K562 (cell line): ENCODE data around the gene GSG1. TPM values are rescaled to one million over a fixed set of nuclear protein-coding genes. Genes with fewer than 3 reads are reported as not detected.

Experiments
- ARID1B ChIP-seq: fragments of 450-650 bp; IDR thresholded peaks from 2 replicates; pipeline ENCODE4 v1.6.1; 2016; ENCODE audit warnings: antibody characterized with exemption, mild to moderate bottlenecking, inconsistent platforms
- ATF1 ChIP-seq, 2 experiments: fragments of 450-650 bp in 1 of 2; IDR thresholded peaks; 2 replicates each; pipeline ENCODE4 v1.6.1; 2016; ENCODE audit warnings: missing compliant biosample characterization in 1 of 2, missing genetic modification characterization in 1 of 2
- CBFA2T3 ChIP-seq: fragments of 450-650 bp; IDR thresholded peaks from 2 replicates; pipeline ENCODE4 v1.6.1; 2017
- CC2D1A ChIP-seq: fragments of 450-650 bp; IDR thresholded peaks from 2 replicates; pipeline ENCODE4 v1.6.1; 2017; ENCODE audit warnings: mild to moderate bottlenecking
- CXXC5 ChIP-seq: fragments of 250-450 bp; sonication (Bioruptor Pico); IDR thresholded peaks from 2 replicates; pipeline ENCODE4 v1.8.0; 2022; ENCODE audit warnings: inconsistent platforms, mild to moderate bottlenecking, moderate library complexity
- DPF2 ChIP-seq: fragments of 450-650 bp; IDR thresholded peaks from 2 replicates; pipeline ENCODE4 v1.6.1; 2016
- EHMT2 ChIP-seq: fragments of 450-650 bp; IDR thresholded peaks from 2 replicates; pipeline ENCODE4 v1.6.1; 2018; ENCODE audit warnings: antibody characterized with exemption
- EP300 ChIP-seq: IDR thresholded peaks from 2 replicates; pipeline ENCODE4 v1.6.1; 2012; ENCODE audit warnings: low read length, improper control_type of control experiment
- FOXJ2 ChIP-seq: fragments of 200-800 bp; sonication (Bioruptor generic); IDR thresholded peaks from 2 replicates; pipeline ENCODE4 v1.6.1; 2016; ENCODE audit warnings: missing genetic modification characterization, missing compliant biosample characterization
- FOXM1 ChIP-seq, 2 experiments: fragments of 450-650 bp in 1 of 2; sonication (generic) in 1 of 2; formaldehyde crosslinking in 1 of 2; IDR thresholded peaks; 2 replicates each; pipeline versions ENCODE4 v1.6.1 to v1.9.0; 2017 to 2022; ENCODE audit warnings: low read depth in 2 of 2, mild to moderate bottlenecking in 2 of 2, missing genetic modification reagents in 1 of 2, moderate library complexity in 1 of 2
- GATA2 ChIP-seq: sonication (generic); formaldehyde crosslinking; IDR thresholded peaks from 2 replicates; pipeline ENCODE4 v1.4.0; 2020; ENCODE audit warnings: mild to moderate bottlenecking, missing genetic modification reagents
- KAT8 ChIP-seq: fragments of 450-650 bp; IDR thresholded peaks from 2 replicates; pipeline ENCODE4 v1.6.1; 2016; ENCODE audit warnings: low read depth, mild to moderate bottlenecking
- KLF16 ChIP-seq: IDR thresholded peaks from 2 replicates; pipeline ENCODE4 v1.6.1; 2016; ENCODE audit warnings: antibody characterized with exemption
- MTA2 ChIP-seq: fragments of 450-650 bp; IDR thresholded peaks from 2 replicates; pipeline ENCODE4 v1.6.1; 2016; ENCODE audit warnings: low read depth
- NFIC ChIP-seq: fragments of 450-650 bp; IDR thresholded peaks from 2 replicates; pipeline ENCODE4 v1.6.1; 2017; ENCODE audit warnings: mild to moderate bottlenecking, inconsistent platforms
- PKNOX1 ChIP-seq: fragments of 450-650 bp; IDR thresholded peaks from 2 replicates; pipeline ENCODE4 v1.6.1; 2016
- PML ChIP-seq: IDR thresholded peaks from 2 replicates; pipeline ENCODE4 v1.6.1; 2012; ENCODE audit warnings: low read length, inconsistent platforms
- SMARCA4 ChIP-seq: fragments of 450-650 bp; IDR thresholded peaks from 2 replicates; pipeline ENCODE4 v1.6.1; 2016
- TAL1 ChIP-seq: fragments of 450-650 bp; IDR thresholded peaks from 2 replicates; pipeline ENCODE4 v1.6.1; 2016; ENCODE audit warnings: mild to moderate bottlenecking
- TRIM28 ChIP-seq: fragments of 450-650 bp; IDR thresholded peaks from 2 replicates; pipeline ENCODE4 v1.6.1; 2017
- ZBTB43 ChIP-seq: sonication (generic); formaldehyde crosslinking; IDR thresholded peaks from 2 replicates; pipeline ENCODE4 v1.8.0; 2023; ENCODE audit warnings: mild to moderate bottlenecking, missing genetic modification reagents
- ZFP36 ChIP-seq: fragments of 150-350 bp; IDR thresholded peaks from 2 replicates; pipeline ENCODE4 v1.6.1; 2018; ENCODE audit warnings: low read length, low read depth; ENCODE audit not compliant: partially characterized antibody
- ZMIZ1 ChIP-seq, 2 experiments: fragments of 150-350 bp in 1 of 2; IDR thresholded peaks; 2 replicates each; pipeline ENCODE4 v1.6.1; 2012 to 2016; ENCODE audit warnings: low read depth in 2 of 2, low read length in 2 of 2, mild to moderate bottlenecking in 1 of 2, moderate library complexity in 1 of 2
- ZNF174 ChIP-seq: fragments of 250-450 bp; sonication (Bioruptor Pico); IDR thresholded peaks from 2 replicates; pipeline ENCODE4 v1.4.0; 2020; ENCODE audit warnings: mild to moderate bottlenecking
- ZNF316 ChIP-seq: fragments of 450-650 bp; IDR thresholded peaks from 2 replicates; pipeline ENCODE4 v1.6.1; 2016
- polyA plus RNA-seq, 8 experiments: library from polyadenylated mRNA; depleted of rRNA in 4 of 8; stranded (reverse) in 5 of 8; unstranded in 3 of 8; fragments of >200 nt; fragmentation: Nextera tagmentation in 2 of 8; fragmentation: Illumina TruSeq in 1 of 8; extraction: Ambion mirVana in 2 of 8; extraction: Trizol in 1 of 8; gene quantifications; 2 replicates each; pipeline versions ENCODE4 v1.2.1 to v1.2.3, GENCODE V29; 2011 to 2014; ENCODE audit warnings: inconsistent platforms in 1 of 8, missing spikeins in 1 of 8
- total RNA-seq, 7 experiments: library from RNA; depleted of rRNA in 6 of 7; stranded (reverse); fragments of >200 nt in 6 of 7; fragmentation: Illumina TruSeq in 2 of 7; extraction: Trizol in 2 of 7; gene quantifications; 2 replicates each; pipeline versions ENCODE4 v1.2.1 to v1.2.3, GENCODE V29; 2011 to 2021; ENCODE audit warnings: low replicate concordance in 1 of 7

Gene GSG1
- total and polyA plus RNA-seq, 9 of the 15 experiments (the other 6 are each of a cell fraction or from before 2014, with no cell fraction given), result not detected

GRCh38 chr12:13061377-13061776, 42.1 kb downstream of the GSG1 start (continued):
- peak; percentile 41; the same call in 1 of the 2 replicates for TF ChIP-seq KLF16
- peak; percentile 75 for TF ChIP-seq NFIC
- peak; percentile 76 for TF ChIP-seq DPF2
- no peak for TF ChIP-seq ZBTB43 (CRISPR knock-in tag)
- no peak for TF ChIP-seq ZNF174 (CRISPR knock-in tag)
- TF ChIP-seq CC2D1A, result 0 out of 2 replicates have a peak, but pooled peaks have one; percentile 25
- 0 out of 2 replicates have a peak, but pooled peaks have one; percentile 27 for TF ChIP-seq CXXC5 (CRISPR knock-in tag)
- TF ChIP-seq FOXM1 (IDR thresholded peaks at IDR 0.05; ENCODE audit: low read depth), result peak; percentile 66
- no peak for TF ChIP-seq FOXM1 (CRISPR knock-in tag; IDR thresholded peaks at IDR 0.05; ENCODE audit: low read depth)
- peak; percentile 92 for TF ChIP-seq TAL1
- peak; percentile 71 for TF ChIP-seq GATA2 (CRISPR knock-in tag)
- no peak for TF ChIP-seq ATF1 (CRISPR knock-in tag; IDR thresholded peaks at IDR 0.05)
- TF ChIP-seq ATF1 (tag; IDR thresholded peaks at IDR 0.05), result no peak
- peak; percentile 74; the same call in 1 of the 2 replicates for TF ChIP-seq TRIM28
- TF ChIP-seq EHMT2, result 0 out of 2 replicates have a peak, but pooled peaks have one; percentile 14
- peak; percentile 68 for TF ChIP-seq SMARCA4
- TF ChIP-seq PKNOX1, result peak; percentile 39
- TF ChIP-seq FOXJ2 (tag), result no peak
- TF ChIP-seq PML, result peak; percentile 43; the same call in 1 of the 2 replicates
- TF ChIP-seq CBFA2T3, result peak; percentile 94
- peak in 1 of 2 experiments; percentile 21; a peak in 1 of 4 replicates for TF ChIP-seq ZMIZ1 (IDR thresholded peaks at IDR 0.05; ENCODE audit: low read depth in 2 of 2, low read length in 2 of 2)
- TF ChIP-seq ZNF316, result peak; percentile 81
- TF ChIP-seq ZFP36, result peak; percentile 34
- TF ChIP-seq KAT8, result no peak
- peak; percentile 61 for TF ChIP-seq EP300
- TF ChIP-seq MTA2, result peak; percentile 83
- TF ChIP-seq ARID1B, result peak; percentile 92
